HG03060 (cell line): ENCODE data around the gene NR2F2.

Experiments used
- ATAC-seq: cut with Tn5 transposase; IDR thresholded peaks from one replicate; pipeline ENCODE4 v1.9.1; 2021; ENCODE audit warnings: low read depth, moderate number of reproducible peaks; ENCODE audit not compliant: unreplicated experiment

Gene NR2F2

GRCh38 chr15:96316953-96317629 is 13.4 kb upstream of the NR2F2 start:
- no peak for ATAC-seq

GRCh38 chr15:96320107-96320506 is 10.4 kb upstream of the NR2F2 start:
- no peak for ATAC-seq

GRCh38 chr15:96320703-96321638 is 9.5 kb upstream of the NR2F2 start:
- no peak for ATAC-seq

GRCh38 chr15:96321639-96322535 is 8.6 kb upstream of the NR2F2 start:
- no peak for ATAC-seq

- ATAC-seq = no peak
Observed at GRCh38 chr15:96322536-96323318, 7.8 kb upstream of the NR2F2 start.

GRCh38 chr15:96323319-96324145 is 7.0 kb upstream of the NR2F2 start:
- no peak for ATAC-seq

- no peak for ATAC-seq
Observed at GRCh38 chr15:96324192-96324895, 6.2 kb upstream of the NR2F2 start.

- no peak for ATAC-seq
Observed at GRCh38 chr15:96324940-96325540, 5.5 kb upstream of the NR2F2 start.

GRCh38 chr15:96325541-96326327 is 4.8 kb upstream of the NR2F2 start:
- ATAC-seq = no peak

- ATAC-seq = no peak
Observed at GRCh38 chr15:96326328-96327154, 4.0 kb upstream of the NR2F2 start.

- no peak for ATAC-seq
Observed at GRCh38 chr15:96327155-96327741, 3.3 kb upstream of the NR2F2 start.

- ATAC-seq = no peak
Observed at GRCh38 chr15:96328181-96328876, 2.2 kb upstream of the NR2F2 start.

- ATAC-seq = no peak
Observed at GRCh38 chr15:96328877-96329195, 1.7 kb upstream of the NR2F2 start.

GRCh38 chr15:96329403-96329981 is 1.0 kb upstream of the NR2F2 start:
- no peak for ATAC-seq

GRCh38 chr15:96330064-96330449 is 443 bp upstream of the NR2F2 start:
- no peak for ATAC-seq
